ENCODE measurements around the gene WT1.

GRCh38 chr11:32448232-32448631, 12.9 kb upstream of the WT1 start:
- TF ChIP-seq CTCF (IDR thresholded peaks at IDR 0.05) (no peak), EP300 (IDR thresholded peaks at IDR 0.05) (no peak), POLR2AphosphoS5 (IDR thresholded peaks at IDR 0.05) (no peak)

Data from gastroesophageal sphincter (tissue), 3 donors.